Measurements from ENCODE around the gene SEMA3B. TPM values are rescaled to one million over a fixed set of nuclear protein-coding genes. Genes with fewer than 3 reads are reported as not detected.
A peak's percentile ranks its signal among the peaks of the same experiment; 100 is the strongest.

Gene SEMA3B
- total RNA-seq, 1 experiment from 2014 or later = 6.4 TPM

GRCh38 chr3:50269977-50270413 is 1.0 kb downstream of the SEMA3B start:
- DNase-seq = no peak
- no peaks in the 10 kb centered on the region for H3K79me2 ChIP-seq (ENCODE audit: insufficient read depth, low read length)
- no peak overlapping the region; a peak in 1 of 5 replicates for H3K4me3 Mint-ChIP-seq
- no peak overlapping the region for H3K27ac ChIP-seq (ENCODE audit: insufficient read length, low read depth, low read length)
- no peak overlapping the region for H4K91ac ChIP-seq (ENCODE audit: insufficient read length, low read depth, low read length)
- H2AK5ac ChIP-seq (ENCODE audit: insufficient read length, low read length) = no peak overlapping the region
- H3K9me3 ChIP-seq (ENCODE audit: control insufficient read depth, low read depth, low read length) = no peaks in the 10 kb centered on the region
- no peak overlapping the region for H2BK5ac ChIP-seq (ENCODE audit: insufficient read length, low read length)
- no peak overlapping the region for H3K4me2 ChIP-seq (ENCODE audit: insufficient read depth, insufficient read length, low read length)
- H2BK15ac ChIP-seq (ENCODE audit: low read depth, low read length) = no peak overlapping the region
- H4K8ac ChIP-seq (replicated peaks; ENCODE audit: insufficient read length, low read depth, low read length) = no peak overlapping the region
- H3K18ac ChIP-seq (ENCODE audit: insufficient read length, low read depth, low read length) = no peak overlapping the region
- H3K27ac Mint-ChIP-seq = peak overlapping the region in 1 of 3 experiments; percentile 87; a peak in 1 of 7 replicates
- H4K5ac ChIP-seq (ENCODE audit: insufficient read length, low read depth, low read length) = no peak overlapping the region
- H3K36me3 Mint-ChIP-seq (ENCODE audit: insufficient read depth in 1 of 3, low read depth in 3 of 3) = no peaks in the 10 kb centered on the region; a peak in 1 of 7 replicates
- peaks cover 16% of the 10 kb centered on the region; the same call in 1 of the 2 replicates for H3K27me3 ChIP-seq (ENCODE audit: insufficient read depth, low read length)
- H3K14ac ChIP-seq (ENCODE audit: insufficient read depth, low read length) = no peak overlapping the region
- H4K20me1 ChIP-seq (ENCODE audit: control insufficient read depth, insufficient read depth, insufficient read length) = no peaks in the 10 kb centered on the region
- no peak overlapping the region for H3K23ac ChIP-seq (ENCODE audit: insufficient read length, low read depth, low read length)
- H3K9me3 Mint-ChIP-seq = no peaks in the 10 kb centered on the region; a peak in 1 of 5 replicates
- H3K56ac ChIP-seq (ENCODE audit: insufficient read length, low read depth, low read length) = no peak overlapping the region
- peaks cover 2% of the 10 kb centered on the region; the same call in 1 of the 2 replicates for H3K4me1 ChIP-seq (ENCODE audit: insufficient read depth, low read length)
- H2BK20ac ChIP-seq (ENCODE audit: low read depth, low read length, poor library complexity, severe bottlenecking) = no peak overlapping the region
- no peak overlapping the region for H2BK12ac ChIP-seq (ENCODE audit: insufficient read length, low read depth, low read length)
- H3K4me1 Mint-ChIP-seq = peaks cover 46 to 65% of the 10 kb centered on the region in 2 experiments
- no CpG with 5 or more reads among the region's 8 CpGs for WGBS (ENCODE audit: extremely low coverage, insufficient read length, low lambda C conversion rate)
- TF ChIP-seq, protein P1, sequence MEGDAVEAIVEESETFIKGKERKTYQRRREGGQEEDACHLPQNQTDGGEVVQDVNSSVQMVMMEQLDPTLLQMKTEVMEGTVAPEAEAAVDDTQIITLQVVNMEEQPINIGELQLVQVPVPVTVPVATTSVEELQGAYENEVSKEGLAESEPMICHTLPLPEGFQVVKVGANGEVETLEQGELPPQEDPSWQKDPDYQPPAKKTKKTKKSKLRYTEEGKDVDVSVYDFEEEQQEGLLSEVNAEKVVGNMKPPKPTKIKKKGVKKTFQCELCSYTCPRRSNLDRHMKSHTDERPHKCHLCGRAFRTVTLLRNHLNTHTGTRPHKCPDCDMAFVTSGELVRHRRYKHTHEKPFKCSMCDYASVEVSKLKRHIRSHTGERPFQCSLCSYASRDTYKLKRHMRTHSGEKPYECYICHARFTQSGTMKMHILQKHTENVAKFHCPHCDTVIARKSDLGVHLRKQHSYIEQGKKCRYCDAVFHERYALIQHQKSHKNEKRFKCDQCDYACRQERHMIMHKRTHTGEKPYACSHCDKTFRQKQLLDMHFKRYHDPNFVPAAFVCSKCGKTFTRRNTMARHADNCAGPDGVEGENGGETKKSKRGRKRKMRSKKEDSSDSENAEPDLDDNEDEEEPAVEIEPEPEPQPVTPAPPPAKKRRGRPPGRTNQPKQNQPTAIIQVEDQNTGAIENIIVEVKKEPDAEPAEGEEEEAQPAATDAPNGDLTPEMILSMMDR (conservative IDR thresholded peaks at IDR 0.05) = no peak
- H2BK120ac ChIP-seq (ENCODE audit: low read depth, low read length, poor library complexity, severe bottlenecking) = no peak overlapping the region
- H3K27me3 Mint-ChIP-seq (ENCODE audit: low read depth) = peaks cover 25% of the 10 kb centered on the region
- no peak overlapping the region for H3K9ac ChIP-seq (ENCODE audit: extremely low read depth, insufficient read length, low read length)
- no peak overlapping the region for H3T11ph ChIP-seq (ENCODE audit: low read length)
- H3K23me2 ChIP-seq (ENCODE audit: insufficient read length, low read depth, low read length, poor library complexity, severe bottlenecking) = peaks cover 4% of the 10 kb centered on the region
- no peak overlapping the region for H3K4ac ChIP-seq (ENCODE audit: low read depth, low read length)
- no peaks in the 10 kb centered on the region for H3K79me1 ChIP-seq (ENCODE audit: insufficient read depth, low read depth, low read length, poor library complexity, severe bottlenecking)
- H2AFZ ChIP-seq (ENCODE audit: low read length) = no peak overlapping the region
